GM12878 (cell line): ENCODE data around the gene ANKRD6. TPM values are rescaled to one million over a fixed set of nuclear protein-coding genes. Genes with fewer than 3 reads are reported as not detected.

ENCODE experiments used
- ATAC-seq: fragments of 200-7000 bp; cut with Tn5 transposase; 3 replicates; pipeline ENCODE4 v1.9.1; 2020; ENCODE audit warnings: mild to moderate bottlenecking, moderate library complexity
- BruUV-seq: library from RNA; stranded (reverse); fragments of 400-500 nt; replicated peaks from 2 replicates; lab custom pipeline; 2021; lab: Mats Ljungman, UMichigan
- CTCF ChIA-PET: fragments of 300-600 bp; sonication (Branson Sonifier 250); formaldehyde crosslinking; extraction: SDS; loops from one replicate; lab custom pipeline; 2021; ENCODE audit warnings: inconsistent platforms; lab: Yijun Ruan, JAX
- POLR2A ChIA-PET: fragments of 350-600 bp; formaldehyde crosslinking; extraction: SDS; loops from one replicate; lab custom pipeline; 2021; ENCODE audit warnings: inconsistent platforms; lab: Charles Lee
- RAD21 ChIA-PET: fragments of 300-600 bp; sonication (Branson Sonifier 250); formaldehyde crosslinking; loops from one replicate; lab custom pipeline; 2023; ENCODE audit warnings: antibody characterized with exemption; ENCODE audit not compliant: unreplicated experiment; lab: Charles Lee
- SMC1A ChIA-PET: fragments of 300-600 bp; sonication (Branson Sonifier 250); formaldehyde crosslinking; loops from one replicate; lab custom pipeline; 2023; ENCODE audit not compliant: unreplicated experiment, uncharacterized antibody; lab: Charles Lee
- DNase-seq: peaks from one replicate; pipeline ENCODE4 v3.0.0-alpha.2; 2011; ENCODE audit warnings: low read depth, low spot score
- FAIRE-seq: peaks from 3 replicates; lab custom pipeline; 2011; peaks lifted over from hg19 to GRCh38; lab: Jason Lieb, UNC
- H2AFZ ChIP-seq: 2 replicates; pipeline ENCODE4 v1.6.0; 2011; ENCODE audit warnings: low read depth, low read length, control low read depth; ENCODE audit not compliant: control insufficient read depth
- H3K27ac ChIP-seq: 2 replicates; pipeline ENCODE4 v1.5.1; 2011; ENCODE audit warnings: control low read depth; ENCODE audit not compliant: control insufficient read depth, insufficient read depth
- H3K27me3 ChIP-seq, 2 experiments: replicated peaks in 1 of 2; 2 replicates each; pipeline versions ENCODE4 v1.6.0 to v1.6.1; 2011; ENCODE audit warnings: low read length in 1 of 2; ENCODE audit not compliant: control insufficient read depth in 2 of 2, insufficient read depth in 2 of 2
- H3K36me3 ChIP-seq, 2 experiments: 2 replicates each; pipeline ENCODE4 v1.5.1; 2011; ENCODE audit warnings: low read length in 1 of 2; ENCODE audit not compliant: control insufficient read depth in 2 of 2, insufficient read depth in 2 of 2
- H3K4me1 ChIP-seq: 2 replicates; pipeline ENCODE4 v1.6.1; 2011; ENCODE audit warnings: mild to moderate bottlenecking, low read length, moderate library complexity, mixed read lengths; ENCODE audit not compliant: control insufficient read depth, insufficient read depth
- H3K4me2 ChIP-seq: 2 replicates; pipeline ENCODE4 v1.6.0; 2011; ENCODE audit warnings: control low read depth; ENCODE audit not compliant: control insufficient read depth, insufficient read depth
- H3K4me3 ChIP-seq: fragments of 200-600 bp; sonication (generic); 2 replicates; pipeline ENCODE4 v1.5.1; 2016
- H3K79me2 ChIP-seq: 2 replicates; pipeline ENCODE4 v1.6.0; 2011; ENCODE audit warnings: low read length; ENCODE audit not compliant: control insufficient read depth, insufficient read depth
- H3K9ac ChIP-seq: 2 replicates; pipeline ENCODE4 v1.8.0; 2011; ENCODE audit warnings: low read length, control low read depth, mixed read lengths; ENCODE audit not compliant: control insufficient read depth, insufficient read depth
- H3K9me3 ChIP-seq: replicated peaks from 3 replicates; pipeline ENCODE4 v1.5.1; 2011; ENCODE audit warnings: mild to moderate bottlenecking, low read length; ENCODE audit not compliant: control insufficient read depth, insufficient read depth
- H4K20me1 ChIP-seq: 2 replicates; pipeline ENCODE4 v1.6.0; 2011; ENCODE audit not compliant: control insufficient read depth, insufficient read depth
- CREB1 ChIP-seq: IDR thresholded peaks from 2 replicates; pipeline ENCODE4 v1.6.1; 2012; ENCODE audit warnings: low read depth, mild to moderate bottlenecking, inconsistent platforms
- CUX1 ChIP-seq: IDR thresholded peaks from 2 replicates; pipeline ENCODE4 v1.6.1; 2012; ENCODE audit warnings: improper control_type of control experiment, low read depth, low read length; ENCODE audit not compliant: insufficient replicate concordance
- EGR1 ChIP-seq, 2 experiments: IDR thresholded peaks; 1 replicate in 1 of 2; 2 replicates in 1 of 2; pipeline ENCODE4 v1.6.1; 2011 to 2012; ENCODE audit warnings: low read depth in 2 of 2, low read length in 2 of 2, borderline replicate concordance in 1 of 2, mild to moderate bottlenecking in 1 of 2, moderate library complexity in 1 of 2
- HSF1 ChIP-seq: fragments of 150-350 bp; IDR thresholded peaks from 2 replicates; pipeline ENCODE4 v1.6.1; 2014; ENCODE audit warnings: mild to moderate bottlenecking, low read depth, low read length
- KDM1A ChIP-seq: fragments of 200-600 bp; sonication (generic); IDR thresholded peaks from 2 replicates; pipeline ENCODE4 v1.6.1; 2016; ENCODE audit warnings: borderline replicate concordance
- POLR2A ChIP-seq: IDR thresholded peaks from 2 replicates; pipeline ENCODE4 v1.6.1; 2011; ENCODE audit warnings: low read depth, mild to moderate bottlenecking, low read length
- SP1 ChIP-seq: IDR thresholded peaks from one replicate; pipeline ENCODE4 v1.6.1; 2011; ENCODE audit warnings: low read depth, low read length
- WGBS: methylation state at CpG from one replicate; pipeline ENCODE4 v1.1.6; 2016; ENCODE audit warnings: low lambda C conversion rate; ENCODE audit not compliant: insufficient replicate concordance, insufficient coverage; ENCODE audit errors: missing lambda C conversion rate; 5-methylcytosine and 5-hydroxymethylcytosine counted together
- in situ Hi-C: fragments of 300-500 bp; cut with MboI; formaldehyde crosslinking; loops from 9 replicates; pipeline ENCODE4 v1.14.3; 2018; ENCODE audit warnings: mixed read lengths
- intact Hi-C: fragments of 100-400 bp; cut with micrococcal nuclease; formaldehyde crosslinking; loops from one replicate; pipeline ENCODE4 v1.14.2; 2022; ENCODE audit not compliant: unreplicated experiment
- polyA plus RNA-seq, 11 experiments: library from polyadenylated mRNA; depleted of rRNA in 4 of 11; unstranded in 6 of 11; stranded (reverse) in 5 of 11; fragments of >200 nt; fragmentation: Nextera tagmentation in 4 of 11; fragmentation: Illumina TruSeq in 1 of 11; extraction: Ambion mirVana in 4 of 11; extraction: Trizol in 1 of 11; gene quantifications; 1 replicate in 1 of 11; 2 replicates in 10 of 11; pipeline versions ENCODE4 v1.2.1 to v1.2.3, GENCODE V29; 2011 to 2016; ENCODE audit warnings: inconsistent platforms in 2 of 11, missing spikeins in 2 of 11, low read depth in 1 of 11
- total RNA-seq, 4 experiments: library from RNA; depleted of rRNA in 3 of 4; stranded (reverse); fragments of >200 nt in 3 of 4; fragmentation: Illumina TruSeq in 1 of 4; extraction: Trizol in 1 of 4; gene quantifications; 2 replicates each; pipeline versions ENCODE4 v1.2.1 to v1.2.3, GENCODE V29; 2013 to 2021
- TF ChIP-seq, protein P1 (sequence below), 3 experiments: IDR thresholded peaks in 2 of 3; conservative IDR thresholded peaks in 1 of 3; 2 replicates each; pipeline ENCODE4 v1.5.1; 2011; ENCODE audit warnings: low read depth in 3 of 3, low read length in 3 of 3, mild to moderate bottlenecking in 3 of 3, control low read depth in 2 of 3, moderate library complexity in 2 of 3, inconsistent platforms in 1 of 3, mixed read lengths in 1 of 3; ENCODE audit not compliant: control insufficient read depth in 2 of 3, insufficient read depth in 1 of 3; ENCODE audit errors: extremely low read depth in 1 of 3
- TF ChIP-seq, protein P2 (sequence below): fragments of 450-650 bp; IDR thresholded peaks from 2 replicates; pipeline ENCODE4 v1.6.1; 2016; ENCODE audit warnings: mild to moderate bottlenecking

ANKRD6 gene
- total and polyA plus RNA-seq, 10 of the 15 experiments (the other 5 are each of a cell fraction or from before 2014, with no cell fraction given) = 0.03 to 0.90 (median 0.38) TPM

- TF ChIP-seq, protein P1, sequence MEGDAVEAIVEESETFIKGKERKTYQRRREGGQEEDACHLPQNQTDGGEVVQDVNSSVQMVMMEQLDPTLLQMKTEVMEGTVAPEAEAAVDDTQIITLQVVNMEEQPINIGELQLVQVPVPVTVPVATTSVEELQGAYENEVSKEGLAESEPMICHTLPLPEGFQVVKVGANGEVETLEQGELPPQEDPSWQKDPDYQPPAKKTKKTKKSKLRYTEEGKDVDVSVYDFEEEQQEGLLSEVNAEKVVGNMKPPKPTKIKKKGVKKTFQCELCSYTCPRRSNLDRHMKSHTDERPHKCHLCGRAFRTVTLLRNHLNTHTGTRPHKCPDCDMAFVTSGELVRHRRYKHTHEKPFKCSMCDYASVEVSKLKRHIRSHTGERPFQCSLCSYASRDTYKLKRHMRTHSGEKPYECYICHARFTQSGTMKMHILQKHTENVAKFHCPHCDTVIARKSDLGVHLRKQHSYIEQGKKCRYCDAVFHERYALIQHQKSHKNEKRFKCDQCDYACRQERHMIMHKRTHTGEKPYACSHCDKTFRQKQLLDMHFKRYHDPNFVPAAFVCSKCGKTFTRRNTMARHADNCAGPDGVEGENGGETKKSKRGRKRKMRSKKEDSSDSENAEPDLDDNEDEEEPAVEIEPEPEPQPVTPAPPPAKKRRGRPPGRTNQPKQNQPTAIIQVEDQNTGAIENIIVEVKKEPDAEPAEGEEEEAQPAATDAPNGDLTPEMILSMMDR (IDR thresholded peaks at IDR 0.05 in 2 of 3, conservative IDR thresholded peaks at IDR 0.05 in 1 of 3; ENCODE audit: control insufficient read depth in 2 of 3, extremely low read depth in 1 of 3, insufficient read depth in 1 of 3, low read depth in 3 of 3, low read length in 3 of 3) = no peak
- TF ChIP-seq SP1 (no peak), POLR2A (no peak)
Measured at GRCh38 chr6:89526563-89526869, 93.6 kb downstream of the ANKRD6 start (continued).

- POLR2A ChIA-PET = no interaction called here
- Histone ChIP-seq H2AFZ (no peak overlapping the region), H3K27ac (no peak overlapping the region), H3K36me3 (no peaks in the 10 kb centered on the region), H3K4me3 (no peak overlapping the region), H4K20me1 (no peaks in the 10 kb centered on the region), H3K27me3 (no peaks in the 10 kb centered on the region), H3K4me2 (no peak overlapping the region), H3K4me1 (no peaks in the 10 kb centered on the region), H3K9ac (no peak overlapping the region), H3K9me3 (no peaks in the 10 kb centered on the region), H3K79me2 (no peaks in the 10 kb centered on the region)
- 97% methylated on average over 2 of the region's 2 CpGs for WGBS
- SMC1A ChIA-PET = no interaction called here
- FAIRE-seq (no peak), DNase-seq (no peak), ATAC-seq (no peak)
- intact Hi-C loops = no loop called here
- no TSS peak for BruUV-seq
- CTCF ChIA-PET = no interaction called here
- in situ Hi-C loops = no loop called here
- RAD21 ChIA-PET = no interaction called here
- TF ChIP-seq EGR1 (IDR thresholded peaks at IDR 0.05; ENCODE audit: borderline replicate concordance in 1 of 2, low read depth in 2 of 2, low read length in 2 of 2) = no peak
- TF ChIP-seq KDM1A = no peak
- no peak for TF ChIP-seq CREB1
- no peak for TF ChIP-seq HSF1
- TF ChIP-seq, protein P2, sequence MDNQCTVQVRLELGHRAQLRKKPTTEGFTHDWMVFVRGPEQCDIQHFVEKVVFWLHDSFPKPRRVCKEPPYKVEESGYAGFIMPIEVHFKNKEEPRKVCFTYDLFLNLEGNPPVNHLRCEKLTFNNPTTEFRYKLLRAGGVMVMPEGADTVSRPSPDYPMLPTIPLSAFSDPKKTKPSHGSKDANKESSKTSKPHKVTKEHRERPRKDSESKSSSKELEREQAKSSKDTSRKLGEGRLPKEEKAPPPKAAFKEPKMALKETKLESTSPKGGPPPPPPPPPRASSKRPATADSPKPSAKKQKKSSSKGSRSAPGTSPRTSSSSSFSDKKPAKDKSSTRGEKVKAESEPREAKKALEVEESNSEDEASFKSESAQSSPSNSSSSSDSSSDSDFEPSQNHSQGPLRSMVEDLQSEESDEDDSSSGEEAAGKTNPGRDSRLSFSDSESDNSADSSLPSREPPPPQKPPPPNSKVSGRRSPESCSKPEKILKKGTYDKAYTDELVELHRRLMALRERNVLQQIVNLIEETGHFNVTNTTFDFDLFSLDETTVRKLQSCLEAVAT = no peak
- TF ChIP-seq CUX1 = no peak
Measured at GRCh38 chr6:89527634-89528033, 94.7 kb downstream of the ANKRD6 start.
